OCI-LY1 (cell line): ENCODE results near the gene LRSAM1.

ENCODE experiments used
- EZH2 ChIP-seq: fragments of 200-600 bp; sonication (generic), shearing (Covaris generic); IDR thresholded peaks from 2 replicates; pipeline ENCODE4 v1.8.0; 2017; ENCODE audit warnings: borderline replicate concordance, mixed run types, mild to moderate bottlenecking, antibody characterized with exemption, low read length, moderate library complexity, mixed read lengths
- TF ChIP-seq, protein P1 (sequence below): fragments of 200-600 bp; sonication (generic), shearing (Covaris generic); IDR thresholded peaks from 2 replicates; pipeline ENCODE4 v1.5.1; 2017; ENCODE audit warnings: mild to moderate bottlenecking, antibody characterized with exemption, low read length, moderate library complexity, mixed read lengths

DNA sequence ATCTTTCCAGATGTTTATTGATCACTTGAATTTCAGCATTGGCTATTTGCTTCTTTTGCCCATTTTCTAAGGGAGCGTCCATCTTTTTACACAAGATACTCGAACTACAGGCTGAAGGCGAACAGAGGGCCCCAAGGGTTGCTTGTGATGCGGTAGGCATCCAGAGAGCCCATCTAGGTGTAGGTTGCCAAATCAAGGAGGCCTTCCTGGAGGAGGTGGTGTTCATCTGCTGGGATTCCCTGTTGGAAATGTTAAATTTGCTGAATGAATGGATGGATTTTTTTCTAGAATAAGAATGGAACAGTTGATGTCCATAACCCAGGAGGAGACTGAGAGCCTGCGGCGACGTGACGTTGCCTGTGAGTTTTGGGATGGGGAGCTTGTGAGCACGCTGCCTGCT lies 31.4 kb downstream of the LRSAM1 start:
- TF ChIP-seq, protein P1, sequence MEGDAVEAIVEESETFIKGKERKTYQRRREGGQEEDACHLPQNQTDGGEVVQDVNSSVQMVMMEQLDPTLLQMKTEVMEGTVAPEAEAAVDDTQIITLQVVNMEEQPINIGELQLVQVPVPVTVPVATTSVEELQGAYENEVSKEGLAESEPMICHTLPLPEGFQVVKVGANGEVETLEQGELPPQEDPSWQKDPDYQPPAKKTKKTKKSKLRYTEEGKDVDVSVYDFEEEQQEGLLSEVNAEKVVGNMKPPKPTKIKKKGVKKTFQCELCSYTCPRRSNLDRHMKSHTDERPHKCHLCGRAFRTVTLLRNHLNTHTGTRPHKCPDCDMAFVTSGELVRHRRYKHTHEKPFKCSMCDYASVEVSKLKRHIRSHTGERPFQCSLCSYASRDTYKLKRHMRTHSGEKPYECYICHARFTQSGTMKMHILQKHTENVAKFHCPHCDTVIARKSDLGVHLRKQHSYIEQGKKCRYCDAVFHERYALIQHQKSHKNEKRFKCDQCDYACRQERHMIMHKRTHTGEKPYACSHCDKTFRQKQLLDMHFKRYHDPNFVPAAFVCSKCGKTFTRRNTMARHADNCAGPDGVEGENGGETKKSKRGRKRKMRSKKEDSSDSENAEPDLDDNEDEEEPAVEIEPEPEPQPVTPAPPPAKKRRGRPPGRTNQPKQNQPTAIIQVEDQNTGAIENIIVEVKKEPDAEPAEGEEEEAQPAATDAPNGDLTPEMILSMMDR: no peak
- no peak for TF ChIP-seq EZH2
